ENCODE results near the gene SMAD3.

DNA sequence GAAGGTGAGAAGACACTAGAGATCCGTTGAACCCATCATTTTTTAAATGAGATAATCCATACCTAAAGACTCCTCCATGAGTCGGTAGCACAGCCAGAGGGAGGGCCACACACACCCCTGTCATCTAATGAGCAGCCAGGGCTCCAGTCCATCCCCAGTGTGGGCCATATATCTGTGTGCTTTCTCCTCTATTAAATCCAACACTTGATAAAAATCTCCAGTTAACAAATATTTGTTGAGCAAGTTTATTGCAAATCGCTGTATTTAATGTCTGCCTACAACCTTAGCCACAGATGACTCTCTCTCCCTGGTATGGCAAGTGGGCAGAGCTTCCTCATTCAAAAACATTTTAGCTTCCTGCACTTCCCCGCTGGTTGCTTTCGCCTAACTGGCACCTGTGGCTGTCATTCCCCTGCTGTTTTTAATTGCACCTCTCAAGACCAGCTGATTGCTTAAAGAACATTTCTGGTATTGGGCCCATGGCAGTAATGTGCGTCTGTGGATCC, 82.8 kb downstream of the SMAD3 start:
- TF ChIP-seq CTCF (conservative IDR thresholded peaks at IDR 0.05; ENCODE audit: low read depth, low read length) (no peak), MAFK (IDR thresholded peaks at IDR 0.05; ENCODE audit: low read depth, low read length) (no peak), RAD21 (IDR thresholded peaks at IDR 0.05; ENCODE audit: low read length) (no peak; the same call in 1 of the 2 replicates)
